Smooth muscle cell (in vitro differentiated cells): ENCODE results near the gene OR52E8. TPM values are rescaled to one million over a fixed set of nuclear protein-coding genes. Genes with fewer than 3 reads are reported as not detected.

Source experiments
- DNase-seq: peaks from one replicate; lab custom pipeline; 2025; ENCODE audit not compliant: unreplicated experiment; lab: John Stamatoyannopoulos, UW
- H2AFZ ChIP-seq: fragments of 200-600 bp; sonication (generic); 2 replicates; pipeline ENCODE4 v1.6.0; 2016; ENCODE audit warnings: antibody characterized with exemption, low read depth, mild to moderate bottlenecking
- H3F3A ChIP-seq: fragments of 200-600 bp; sonication (generic); 2 replicates; pipeline ENCODE4 v1.6.0; 2017; ENCODE audit warnings: antibody characterized with exemption, low read depth
- H3K27ac ChIP-seq: fragments of 200-600 bp; sonication (generic); 2 replicates; pipeline ENCODE4 v1.5.1; 2016; ENCODE audit warnings: low read depth, mild to moderate bottlenecking
- H3K27me3 ChIP-seq: fragments of 200-600 bp; sonication (generic); 2 replicates; pipeline ENCODE4 v1.6.1; 2016; ENCODE audit warnings: low read depth, mild to moderate bottlenecking
- H3K36me3 ChIP-seq: fragments of 200-600 bp; sonication (generic); 2 replicates; pipeline ENCODE4 v1.5.1; 2016; ENCODE audit warnings: low read depth
- H3K4me1 ChIP-seq: fragments of 200-600 bp; sonication (generic); 2 replicates; pipeline ENCODE4 v1.5.1; 2016; ENCODE audit warnings: low read depth
- H3K4me2 ChIP-seq: fragments of 200-600 bp; sonication (generic); 2 replicates; pipeline ENCODE4 v1.6.0; 2016; ENCODE audit warnings: mild to moderate bottlenecking
- H3K4me3 ChIP-seq: fragments of 200-600 bp; sonication (generic); 2 replicates; pipeline ENCODE4 v1.5.1; 2016; ENCODE audit warnings: mild to moderate bottlenecking
- H3K79me2 ChIP-seq: fragments of 200-600 bp; sonication (generic); 2 replicates; pipeline ENCODE4 v1.6.0; 2016; ENCODE audit warnings: low read depth, mild to moderate bottlenecking
- H3K9ac ChIP-seq: fragments of 200-600 bp; sonication (generic); 2 replicates; pipeline ENCODE4 v1.6.0; 2016; ENCODE audit warnings: low read depth
- H3K9me3 ChIP-seq: fragments of 200-600 bp; sonication (generic); replicated peaks from 2 replicates; pipeline ENCODE4 v1.5.1; 2016; ENCODE audit warnings: low read depth
- H4K20me1 ChIP-seq: fragments of 200-600 bp; sonication (generic); 2 replicates; pipeline ENCODE4 v1.6.0; 2016; ENCODE audit warnings: low read depth
- WGBS: methylation state at CpG from one replicate; pipeline ENCODE4 v1.1.7; 2016; ENCODE audit warnings: low lambda C conversion rate; 5-methylcytosine and 5-hydroxymethylcytosine counted together
- polyA plus RNA-seq: library from polyadenylated mRNA; unstranded; fragments of >200 nt; fragmentation: Nextera tagmentation; extraction: Ambion mirVana; gene quantifications from 2 replicates; pipeline ENCODE4 v1.2.1, GENCODE V29; 2016
- total RNA-seq: library from RNA; depleted of rRNA; stranded (reverse); fragments of >200 nt; gene quantifications from 2 replicates; pipeline ENCODE4 v1.2.3, GENCODE V29; 2014
- TF ChIP-seq, protein P1 (sequence below): fragments of 200-600 bp; sonication (generic); IDR thresholded peaks from 2 replicates; pipeline ENCODE4 v1.5.1; 2017; ENCODE audit warnings: borderline replicate concordance, mild to moderate bottlenecking, antibody characterized with exemption; ENCODE audit not compliant: insufficient read depth, poor library complexity, severe bottlenecking

OR52E8 gene
- total and polyA plus RNA-seq, 2 experiments from 2014 or later = not detected

- no peaks in the 10 kb centered on the region for H3F3A ChIP-seq
- no peak overlapping the region for H3K9ac ChIP-seq
- no peak overlapping the region for H3K4me3 ChIP-seq
- H3K79me2 ChIP-seq = no peaks in the 10 kb centered on the region
- H3K9me3 ChIP-seq = no peaks in the 10 kb centered on the region
- WGBS = 50% methylated on average over 10 of the region's 10 CpGs
- no peak overlapping the region for H3K4me2 ChIP-seq
- TF ChIP-seq, protein P1, sequence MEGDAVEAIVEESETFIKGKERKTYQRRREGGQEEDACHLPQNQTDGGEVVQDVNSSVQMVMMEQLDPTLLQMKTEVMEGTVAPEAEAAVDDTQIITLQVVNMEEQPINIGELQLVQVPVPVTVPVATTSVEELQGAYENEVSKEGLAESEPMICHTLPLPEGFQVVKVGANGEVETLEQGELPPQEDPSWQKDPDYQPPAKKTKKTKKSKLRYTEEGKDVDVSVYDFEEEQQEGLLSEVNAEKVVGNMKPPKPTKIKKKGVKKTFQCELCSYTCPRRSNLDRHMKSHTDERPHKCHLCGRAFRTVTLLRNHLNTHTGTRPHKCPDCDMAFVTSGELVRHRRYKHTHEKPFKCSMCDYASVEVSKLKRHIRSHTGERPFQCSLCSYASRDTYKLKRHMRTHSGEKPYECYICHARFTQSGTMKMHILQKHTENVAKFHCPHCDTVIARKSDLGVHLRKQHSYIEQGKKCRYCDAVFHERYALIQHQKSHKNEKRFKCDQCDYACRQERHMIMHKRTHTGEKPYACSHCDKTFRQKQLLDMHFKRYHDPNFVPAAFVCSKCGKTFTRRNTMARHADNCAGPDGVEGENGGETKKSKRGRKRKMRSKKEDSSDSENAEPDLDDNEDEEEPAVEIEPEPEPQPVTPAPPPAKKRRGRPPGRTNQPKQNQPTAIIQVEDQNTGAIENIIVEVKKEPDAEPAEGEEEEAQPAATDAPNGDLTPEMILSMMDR = no peak
- no peak overlapping the region for H3K27ac ChIP-seq
- no peak for DNase-seq
- H4K20me1 ChIP-seq = no peaks in the 10 kb centered on the region
- H3K36me3 ChIP-seq = no peaks in the 10 kb centered on the region
- H3K4me1 ChIP-seq = no peaks in the 10 kb centered on the region
- H2AFZ ChIP-seq = no peak overlapping the region
- H3K27me3 ChIP-seq = peaks cover 3% of the 10 kb centered on the region
These were observed 49.9 kb downstream of the OR52E8 start for GRCh38 chr11:5807580-5807979.

Other genes starting within 250 kb of the OR52E8 start
- gene TRIM34, start 232.7 kb downstream of the OR52E8 start, total RNA-seq = 6.7 and 7.5 TPM in 2 replicates
- gene TRIM34, start 232.7 kb downstream of the OR52E8 start, polyA plus RNA-seq = 4.1 and 6.3 TPM in 2 replicates
- gene TRIM5, start 172.6 kb downstream of the OR52E8 start, total RNA-seq = 22.2 and 27.6 TPM in 2 replicates
- gene TRIM5, start 172.6 kb downstream of the OR52E8 start, polyA plus RNA-seq = 16.4 and 18.0 TPM in 2 replicates
- gene TRIM22, start 167.9 kb downstream of the OR52E8 start, total RNA-seq = 34.4 and 41.1 TPM in 2 replicates
- gene TRIM22, start 167.9 kb downstream of the OR52E8 start, polyA plus RNA-seq = 26.1 and 33.4 TPM in 2 replicates
- not detected in 2 replicates for gene OR56B1, start 121.2 kb downstream of the OR52E8 start, total RNA-seq
- gene OR56B1, start 121.2 kb downstream of the OR52E8 start, polyA plus RNA-seq = not detected in 2 replicates
- 0.40 and 1.9 TPM in 2 replicates for gene OR52N4, start 103.4 kb downstream of the OR52E8 start, total RNA-seq
- gene OR52N4, start 103.4 kb downstream of the OR52E8 start, polyA plus RNA-seq = not detected in 2 replicates
- gene OR52N5, start 74.3 kb downstream of the OR52E8 start, total RNA-seq = not detected in 2 replicates
- not detected in 2 replicates for gene OR52N5, start 74.3 kb downstream of the OR52E8 start, polyA plus RNA-seq
- gene OR52N1, start 66.4 kb downstream of the OR52E8 start, total RNA-seq = not detected in 2 replicates
- not detected in 2 replicates for gene OR52N1, start 66.4 kb downstream of the OR52E8 start, polyA plus RNA-seq
- not detected in 2 replicates for gene OR52N2, start 48.8 kb downstream of the OR52E8 start, total RNA-seq
- not detected in 2 replicates for gene OR52N2, start 48.8 kb downstream of the OR52E8 start, polyA plus RNA-seq
- gene OR52E6, start 15.8 kb downstream of the OR52E8 start, total RNA-seq = not detected in 2 replicates
- not detected in 2 replicates for gene OR52E6, start 15.8 kb downstream of the OR52E8 start, polyA plus RNA-seq
- gene OR52E4, start 22.9 kb upstream of the OR52E8 start, total RNA-seq = 0.22 TPM in 1 of 2 replicates, not detected in the other
- gene OR52E4, start 22.9 kb upstream of the OR52E8 start, polyA plus RNA-seq = not detected in 2 replicates
- gene OR52E5, start 35.5 kb upstream of the OR52E8 start, total RNA-seq = not detected in 2 replicates
- gene OR52E5, start 35.5 kb upstream of the OR52E8 start, polyA plus RNA-seq = not detected in 2 replicates
- gene OR56A3, start 84.6 kb upstream of the OR52E8 start, total RNA-seq = not detected in 2 replicates
- gene OR56A3, start 84.6 kb upstream of the OR52E8 start, polyA plus RNA-seq = not detected in 2 replicates
- gene OR56A5, start 110.8 kb upstream of the OR52E8 start, total RNA-seq = 2.2 TPM in 1 of 2 replicates, not detected in the other
- gene OR56A5, start 110.8 kb upstream of the OR52E8 start, polyA plus RNA-seq = not detected in 2 replicates
- 0.18 TPM in 1 of 2 replicates, not detected in the other for gene OR52L1, start 129.3 kb upstream of the OR52E8 start, total RNA-seq
- not detected in 2 replicates for gene OR52L1, start 129.3 kb upstream of the OR52E8 start, polyA plus RNA-seq
- gene OR56A4, start 149.3 kb upstream of the OR52E8 start, total RNA-seq = 0.13 TPM in 1 of 2 replicates, not detected in the other
- not detected in 2 replicates for gene OR56A4, start 149.3 kb upstream of the OR52E8 start, polyA plus RNA-seq
- 0.04 and 0.22 TPM in 2 replicates for gene OR56A1, start 173.1 kb upstream of the OR52E8 start, total RNA-seq
- gene OR56A1, start 173.1 kb upstream of the OR52E8 start, polyA plus RNA-seq = not detected in 2 replicates
- gene OR56B4, start 250.0 kb upstream of the OR52E8 start, total RNA-seq = not detected in 2 replicates
- 0.15 TPM in 1 of 2 replicates, not detected in the other for gene OR56B4, start 250.0 kb upstream of the OR52E8 start, polyA plus RNA-seq